ENCODE data around the gene TRABD2B.

DNA sequence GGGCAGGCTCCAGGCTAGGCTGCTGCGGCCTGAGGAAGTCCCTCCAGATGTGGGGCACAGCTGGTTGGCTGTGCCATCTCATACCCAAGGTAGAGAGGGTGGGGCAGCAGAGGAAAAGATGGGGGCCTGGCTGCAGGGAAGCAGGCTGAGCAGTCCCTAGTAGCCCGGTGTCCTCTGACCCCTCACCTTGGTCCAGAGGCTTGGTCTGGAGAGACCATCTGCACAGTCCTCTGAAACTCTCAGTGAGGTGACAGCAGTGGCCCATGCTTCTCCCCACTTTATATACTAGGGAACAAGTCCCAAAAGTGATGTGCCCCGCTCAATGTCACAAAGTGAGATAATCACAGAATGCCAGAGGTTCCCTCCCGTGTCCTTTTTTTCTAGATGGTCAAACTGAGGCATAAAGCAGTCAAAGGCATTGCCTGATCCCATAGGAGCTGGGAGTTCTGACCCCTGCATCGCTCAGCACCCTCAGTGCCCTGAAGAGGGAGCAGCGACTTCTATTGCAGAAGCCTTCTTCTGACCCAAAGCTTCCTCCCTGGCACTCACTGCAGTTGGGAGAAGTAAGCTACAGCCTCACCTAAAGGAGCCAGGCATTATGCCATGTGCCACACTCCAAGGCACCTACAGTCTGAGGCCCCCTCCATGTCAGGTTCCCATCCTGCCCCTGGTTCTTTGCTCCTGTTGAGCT, 45.5 kb downstream of the TRABD2B start:
- TF ChIP-seq, protein P1, sequence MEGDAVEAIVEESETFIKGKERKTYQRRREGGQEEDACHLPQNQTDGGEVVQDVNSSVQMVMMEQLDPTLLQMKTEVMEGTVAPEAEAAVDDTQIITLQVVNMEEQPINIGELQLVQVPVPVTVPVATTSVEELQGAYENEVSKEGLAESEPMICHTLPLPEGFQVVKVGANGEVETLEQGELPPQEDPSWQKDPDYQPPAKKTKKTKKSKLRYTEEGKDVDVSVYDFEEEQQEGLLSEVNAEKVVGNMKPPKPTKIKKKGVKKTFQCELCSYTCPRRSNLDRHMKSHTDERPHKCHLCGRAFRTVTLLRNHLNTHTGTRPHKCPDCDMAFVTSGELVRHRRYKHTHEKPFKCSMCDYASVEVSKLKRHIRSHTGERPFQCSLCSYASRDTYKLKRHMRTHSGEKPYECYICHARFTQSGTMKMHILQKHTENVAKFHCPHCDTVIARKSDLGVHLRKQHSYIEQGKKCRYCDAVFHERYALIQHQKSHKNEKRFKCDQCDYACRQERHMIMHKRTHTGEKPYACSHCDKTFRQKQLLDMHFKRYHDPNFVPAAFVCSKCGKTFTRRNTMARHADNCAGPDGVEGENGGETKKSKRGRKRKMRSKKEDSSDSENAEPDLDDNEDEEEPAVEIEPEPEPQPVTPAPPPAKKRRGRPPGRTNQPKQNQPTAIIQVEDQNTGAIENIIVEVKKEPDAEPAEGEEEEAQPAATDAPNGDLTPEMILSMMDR (IDR thresholded peaks at IDR 0.05; ENCODE audit: low read depth, low read length, missing input control), result no peak
- TF ChIP-seq, protein P2, sequence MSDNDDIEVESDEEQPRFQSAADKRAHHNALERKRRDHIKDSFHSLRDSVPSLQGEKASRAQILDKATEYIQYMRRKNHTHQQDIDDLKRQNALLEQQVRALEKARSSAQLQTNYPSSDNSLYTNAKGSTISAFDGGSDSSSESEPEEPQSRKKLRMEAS (IDR thresholded peaks at IDR 0.05), result no peak
- TF ChIP-seq TAF1 (conservative IDR thresholded peaks at IDR 0.05) (no peak), RAD21 (IDR thresholded peaks at IDR 0.05) (peak; percentile 5 to 55), HNF4G (IDR thresholded peaks at IDR 0.05) (no peak)
